Measurements from ENCODE around the gene LTBR.
"Not testable (repeated sequence)": the region's sequence is repeated elsewhere in the genome, so short reads cannot be mapped to it uniquely, and the experiment has no call there.

DNA sequence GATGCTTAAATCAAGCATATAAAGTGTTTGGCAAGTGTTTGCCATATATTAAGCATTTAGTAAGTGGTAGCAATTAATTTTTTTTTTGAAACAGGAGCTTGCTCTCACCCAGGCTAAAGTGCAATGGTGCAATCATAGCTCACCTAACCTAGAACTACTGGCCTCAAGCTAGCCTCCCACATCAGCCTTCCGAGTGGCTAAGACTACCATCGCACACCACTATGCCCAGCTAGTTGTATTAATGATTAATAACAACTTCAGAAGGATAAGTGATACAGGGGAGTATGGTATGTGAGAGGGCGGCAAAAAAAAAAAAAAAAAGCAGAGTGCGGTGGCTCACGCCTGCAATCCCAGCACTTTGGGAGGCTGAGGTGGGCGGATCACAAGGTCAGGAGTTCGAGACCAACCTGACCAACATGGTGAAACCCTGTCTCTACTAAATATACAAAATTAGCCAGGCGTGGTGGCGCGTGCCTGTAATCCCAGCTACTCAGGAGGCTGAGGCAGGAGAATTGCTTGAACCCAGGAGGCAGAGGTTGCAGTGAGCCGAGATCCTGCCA, 39.8 kb upstream of the LTBR start:
- not testable (repeated sequence) for TF ChIP-seq CTCF, EZH2 (IDR thresholded peaks at IDR 0.05)

Measured in neural progenitor cell (in vitro differentiated cells).